GM12872 (cell line): ENCODE measurements around the gene TEAD1.

ENCODE experiments used
- TF ChIP-seq, protein P1 (sequence below): IDR thresholded peaks from 3 replicates; pipeline ENCODE4 v1.5.1; 2011; ENCODE audit warnings: low read depth, mild to moderate bottlenecking, low read length, moderate library complexity; ENCODE audit not compliant: insufficient read depth

Gene TEAD1

DNA sequence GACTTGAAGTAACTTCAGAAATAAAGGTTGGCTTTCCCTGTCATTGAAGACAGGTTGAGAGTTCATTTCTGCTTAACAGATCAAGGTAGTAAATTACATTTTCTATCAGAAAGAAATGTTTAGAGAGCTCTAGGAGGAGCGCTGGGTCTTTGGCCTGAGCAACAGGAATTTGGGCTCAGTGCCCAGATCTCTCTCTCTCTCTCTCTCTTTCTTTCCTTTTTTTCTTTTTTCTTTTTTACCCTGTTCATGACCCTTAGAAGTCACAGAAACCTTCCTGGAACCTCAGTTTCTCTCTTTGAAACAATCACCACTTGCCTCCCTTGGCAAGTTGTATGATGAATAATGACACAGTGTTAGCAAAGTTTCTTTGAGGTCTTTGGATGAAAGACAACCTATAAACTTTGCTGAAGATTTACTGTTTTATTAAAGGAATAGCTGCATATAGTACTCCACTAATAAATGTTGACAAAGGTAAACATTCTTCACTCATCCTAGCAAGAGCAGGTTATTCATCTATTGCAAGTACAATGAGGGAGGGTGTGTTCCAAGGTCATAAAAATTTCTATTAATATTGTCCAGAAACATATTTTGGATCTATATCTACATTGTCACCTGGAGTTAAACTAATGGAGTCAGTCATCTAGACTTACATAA is 299.4 kb downstream of the TEAD1 start:
- TF ChIP-seq, protein P1, sequence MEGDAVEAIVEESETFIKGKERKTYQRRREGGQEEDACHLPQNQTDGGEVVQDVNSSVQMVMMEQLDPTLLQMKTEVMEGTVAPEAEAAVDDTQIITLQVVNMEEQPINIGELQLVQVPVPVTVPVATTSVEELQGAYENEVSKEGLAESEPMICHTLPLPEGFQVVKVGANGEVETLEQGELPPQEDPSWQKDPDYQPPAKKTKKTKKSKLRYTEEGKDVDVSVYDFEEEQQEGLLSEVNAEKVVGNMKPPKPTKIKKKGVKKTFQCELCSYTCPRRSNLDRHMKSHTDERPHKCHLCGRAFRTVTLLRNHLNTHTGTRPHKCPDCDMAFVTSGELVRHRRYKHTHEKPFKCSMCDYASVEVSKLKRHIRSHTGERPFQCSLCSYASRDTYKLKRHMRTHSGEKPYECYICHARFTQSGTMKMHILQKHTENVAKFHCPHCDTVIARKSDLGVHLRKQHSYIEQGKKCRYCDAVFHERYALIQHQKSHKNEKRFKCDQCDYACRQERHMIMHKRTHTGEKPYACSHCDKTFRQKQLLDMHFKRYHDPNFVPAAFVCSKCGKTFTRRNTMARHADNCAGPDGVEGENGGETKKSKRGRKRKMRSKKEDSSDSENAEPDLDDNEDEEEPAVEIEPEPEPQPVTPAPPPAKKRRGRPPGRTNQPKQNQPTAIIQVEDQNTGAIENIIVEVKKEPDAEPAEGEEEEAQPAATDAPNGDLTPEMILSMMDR = no peak

GRCh38 chr11:12975195-12975594 is 301.0 kb downstream of the TEAD1 start:
- TF ChIP-seq, protein P1 = no peak

- TF ChIP-seq, protein P1 = no peak
Measured at GRCh38 chr11:12979928-12980689, 305.9 kb downstream of the TEAD1 start.

DNA sequence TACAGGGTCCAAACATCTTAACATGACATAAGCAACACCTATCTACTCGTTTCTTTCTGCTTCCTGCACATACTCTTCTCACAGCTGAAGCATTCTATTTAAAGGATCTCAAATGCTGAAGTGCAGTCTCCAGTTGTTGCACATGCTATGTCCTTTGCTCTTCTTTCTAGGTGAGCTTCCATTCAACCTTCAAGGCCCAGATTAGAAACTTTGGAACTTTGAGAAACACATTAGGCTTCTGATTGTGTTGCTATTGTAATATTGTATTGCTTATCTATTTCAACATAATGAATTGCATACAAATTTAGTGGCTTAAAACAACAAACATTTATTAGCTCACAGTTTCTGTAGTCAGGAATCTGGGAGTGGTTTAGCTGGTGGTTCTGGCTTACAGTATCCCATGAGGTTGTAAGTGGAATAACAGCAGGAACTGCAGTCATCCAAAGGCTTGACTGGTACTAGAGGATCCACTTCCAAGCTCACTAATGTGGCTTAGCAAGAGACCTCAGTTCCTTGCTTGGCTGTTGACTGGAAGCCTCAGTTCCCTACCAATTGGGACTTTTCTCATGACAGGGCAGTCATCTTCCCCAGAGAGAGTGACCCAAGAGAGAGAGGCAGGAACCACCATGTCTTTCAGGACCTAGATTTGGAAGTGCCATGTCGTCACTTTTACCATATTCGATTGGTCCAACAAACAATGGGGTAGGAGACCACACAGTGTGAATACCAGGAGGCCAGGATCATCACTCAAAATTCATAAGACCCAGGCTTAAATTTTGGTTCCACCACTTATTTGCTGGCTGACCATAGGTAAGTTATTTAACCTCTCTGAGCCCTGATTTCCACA is 307.7 kb downstream of the TEAD1 start:
- TF ChIP-seq, protein P1 = no peak

GRCh38 chr11:12983336-12983735 is 309.1 kb downstream of the TEAD1 start:
- TF ChIP-seq, protein P1 = no peak

- TF ChIP-seq, protein P1 = no peak
Measured at GRCh38 chr11:12986194-12986898, 312.1 kb downstream of the TEAD1 start.
